Choroid plexus epithelial cell (primary cell): ENCODE data around the gene C9orf40.

ENCODE experiments used
- DNase-seq: peaks from one replicate; pipeline ENCODE4 v3.0.0-alpha.2; 2010; ENCODE audit warnings: low read depth
- H3K4me3 ChIP-seq: 2 replicates; pipeline ENCODE4 v1.5.1; 2011; ENCODE audit warnings: low read depth, mild to moderate bottlenecking, control low read depth, low read length, moderate library complexity
- TF ChIP-seq, protein P1 (sequence below): conservative IDR thresholded peaks from 2 replicates; pipeline ENCODE4 v1.5.1; 2011; ENCODE audit warnings: low read depth, mild to moderate bottlenecking, control low read depth, inconsistent platforms, low read length, moderate library complexity

Gene C9orf40

DNA sequence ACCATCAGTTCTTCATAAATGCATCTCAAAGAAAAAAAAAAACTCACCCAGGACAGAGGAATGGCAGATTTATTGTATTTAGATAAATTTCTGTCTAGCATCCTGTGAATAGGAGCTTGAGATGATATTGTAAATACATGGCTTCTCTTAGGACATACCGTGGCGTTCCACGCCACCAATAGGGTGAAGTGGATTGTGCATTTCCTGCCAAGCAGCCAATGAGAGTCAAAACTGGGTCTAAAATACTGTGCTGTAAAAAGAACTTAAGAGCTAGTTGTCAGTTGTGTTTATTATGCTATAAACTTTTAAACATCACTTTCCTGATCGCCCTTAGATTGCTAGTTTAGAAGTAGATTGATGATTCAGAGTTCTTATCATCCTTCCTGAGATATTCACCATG is 44.0 kb downstream of the C9orf40 start:
- DNase-seq, result no peak
- no peak overlapping the region for H3K4me3 ChIP-seq
- TF ChIP-seq, protein P1, sequence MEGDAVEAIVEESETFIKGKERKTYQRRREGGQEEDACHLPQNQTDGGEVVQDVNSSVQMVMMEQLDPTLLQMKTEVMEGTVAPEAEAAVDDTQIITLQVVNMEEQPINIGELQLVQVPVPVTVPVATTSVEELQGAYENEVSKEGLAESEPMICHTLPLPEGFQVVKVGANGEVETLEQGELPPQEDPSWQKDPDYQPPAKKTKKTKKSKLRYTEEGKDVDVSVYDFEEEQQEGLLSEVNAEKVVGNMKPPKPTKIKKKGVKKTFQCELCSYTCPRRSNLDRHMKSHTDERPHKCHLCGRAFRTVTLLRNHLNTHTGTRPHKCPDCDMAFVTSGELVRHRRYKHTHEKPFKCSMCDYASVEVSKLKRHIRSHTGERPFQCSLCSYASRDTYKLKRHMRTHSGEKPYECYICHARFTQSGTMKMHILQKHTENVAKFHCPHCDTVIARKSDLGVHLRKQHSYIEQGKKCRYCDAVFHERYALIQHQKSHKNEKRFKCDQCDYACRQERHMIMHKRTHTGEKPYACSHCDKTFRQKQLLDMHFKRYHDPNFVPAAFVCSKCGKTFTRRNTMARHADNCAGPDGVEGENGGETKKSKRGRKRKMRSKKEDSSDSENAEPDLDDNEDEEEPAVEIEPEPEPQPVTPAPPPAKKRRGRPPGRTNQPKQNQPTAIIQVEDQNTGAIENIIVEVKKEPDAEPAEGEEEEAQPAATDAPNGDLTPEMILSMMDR, result no peak

DNA sequence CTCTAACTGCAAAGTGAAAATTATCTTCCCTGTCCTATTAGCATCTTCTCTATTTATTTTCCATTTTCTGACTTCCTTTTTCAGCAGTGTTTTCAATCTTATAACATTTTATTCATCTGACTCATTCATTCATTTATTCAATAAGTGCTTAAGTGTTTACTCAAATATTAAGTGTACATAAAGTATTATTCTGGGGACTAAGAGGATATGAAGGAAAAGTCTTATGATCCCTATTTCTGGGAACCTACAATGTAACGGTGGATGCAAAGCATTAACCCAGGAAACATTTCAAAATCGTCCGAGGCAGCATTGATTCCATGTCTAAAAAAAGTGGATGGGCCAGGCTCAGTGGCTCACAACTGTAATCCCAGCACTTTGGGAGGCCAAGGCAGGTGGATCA is 45.6 kb downstream of the C9orf40 start:
- TF ChIP-seq, protein P1, result no peak
- H3K4me3 ChIP-seq, result no peak overlapping the region
- no peak for DNase-seq

DNA sequence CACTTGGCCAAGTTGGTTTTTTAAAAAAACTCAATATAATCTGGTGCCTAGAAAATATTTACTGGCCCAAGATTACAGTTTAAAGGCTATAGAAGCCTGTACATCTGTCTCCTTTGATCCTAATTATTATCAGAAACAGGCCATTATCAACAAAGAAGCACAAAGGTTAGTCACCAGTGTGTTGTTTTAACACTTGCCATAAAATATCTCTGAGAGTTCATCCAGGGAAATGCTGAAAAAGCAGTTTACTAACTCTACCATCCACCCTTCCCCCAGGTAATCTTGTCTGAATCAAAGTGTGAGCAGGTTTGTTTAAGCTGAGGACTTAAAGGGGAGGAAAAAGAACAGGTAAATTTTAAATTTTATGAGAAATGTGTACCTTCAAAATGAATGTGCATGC is 51.7 kb downstream of the C9orf40 start:
- DNase-seq, result no peak
- no peak overlapping the region for H3K4me3 ChIP-seq
- TF ChIP-seq, protein P1, result no peak
